ENCODE results near the gene KIF15. TPM values are rescaled to one million over a fixed set of nuclear protein-coding genes. Genes with fewer than 3 reads are reported as not detected.

Gene KIF15
- total and polyA plus RNA-seq, 11 donors, result 0.16 to 3.0 (median 0.65) TPM; not detected in 1

DNA sequence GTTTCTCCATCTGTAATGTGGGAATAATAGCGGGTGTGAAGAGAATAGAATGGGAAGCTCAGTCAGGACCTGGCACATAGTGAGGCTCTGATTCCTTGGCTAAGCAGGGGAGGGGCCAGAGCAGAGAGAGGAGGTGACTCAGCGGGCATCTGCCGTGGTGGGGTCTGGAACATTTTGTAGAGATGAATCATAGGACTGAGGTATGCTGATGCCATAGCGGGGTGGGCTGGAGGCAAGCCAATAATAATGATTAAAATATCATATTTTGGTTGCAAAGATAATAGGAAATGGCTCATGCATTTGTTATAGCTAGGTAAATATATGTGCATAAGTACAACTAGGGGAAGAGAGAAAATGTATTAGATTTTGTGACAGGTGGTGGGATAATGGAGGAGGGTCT is 124.0 kb downstream of the KIF15 start:
- Histone ChIP-seq H3K4me3 (no peak overlapping the region), H3K4me1 (no peaks in the 10 kb centered on the region), H3K36me3 (no peaks in the 10 kb centered on the region), H3K27ac (no peak overlapping the region), H3K27me3 (peaks cover 0 to 9% (median 0%) of the 10 kb centered on the region in 9 donors), H3K9me3 (no peaks in the 10 kb centered on the region)
- intact Hi-C loops (cut with DNase I), result no loop called here
- no peak for TF ChIP-seq POLR2A (IDR thresholded peaks at IDR 0.05)
- TF ChIP-seq, protein P1, sequence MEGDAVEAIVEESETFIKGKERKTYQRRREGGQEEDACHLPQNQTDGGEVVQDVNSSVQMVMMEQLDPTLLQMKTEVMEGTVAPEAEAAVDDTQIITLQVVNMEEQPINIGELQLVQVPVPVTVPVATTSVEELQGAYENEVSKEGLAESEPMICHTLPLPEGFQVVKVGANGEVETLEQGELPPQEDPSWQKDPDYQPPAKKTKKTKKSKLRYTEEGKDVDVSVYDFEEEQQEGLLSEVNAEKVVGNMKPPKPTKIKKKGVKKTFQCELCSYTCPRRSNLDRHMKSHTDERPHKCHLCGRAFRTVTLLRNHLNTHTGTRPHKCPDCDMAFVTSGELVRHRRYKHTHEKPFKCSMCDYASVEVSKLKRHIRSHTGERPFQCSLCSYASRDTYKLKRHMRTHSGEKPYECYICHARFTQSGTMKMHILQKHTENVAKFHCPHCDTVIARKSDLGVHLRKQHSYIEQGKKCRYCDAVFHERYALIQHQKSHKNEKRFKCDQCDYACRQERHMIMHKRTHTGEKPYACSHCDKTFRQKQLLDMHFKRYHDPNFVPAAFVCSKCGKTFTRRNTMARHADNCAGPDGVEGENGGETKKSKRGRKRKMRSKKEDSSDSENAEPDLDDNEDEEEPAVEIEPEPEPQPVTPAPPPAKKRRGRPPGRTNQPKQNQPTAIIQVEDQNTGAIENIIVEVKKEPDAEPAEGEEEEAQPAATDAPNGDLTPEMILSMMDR (IDR thresholded peaks at IDR 0.05), result no peak
- ATAC-seq (no peak), DNase-seq (peak in 1 of 5 donors; percentile 35)
- 43 to 56% (median 51%) methylated on average over 4 of the region's 4 CpGs for WGBS, 4 donors

DNA sequence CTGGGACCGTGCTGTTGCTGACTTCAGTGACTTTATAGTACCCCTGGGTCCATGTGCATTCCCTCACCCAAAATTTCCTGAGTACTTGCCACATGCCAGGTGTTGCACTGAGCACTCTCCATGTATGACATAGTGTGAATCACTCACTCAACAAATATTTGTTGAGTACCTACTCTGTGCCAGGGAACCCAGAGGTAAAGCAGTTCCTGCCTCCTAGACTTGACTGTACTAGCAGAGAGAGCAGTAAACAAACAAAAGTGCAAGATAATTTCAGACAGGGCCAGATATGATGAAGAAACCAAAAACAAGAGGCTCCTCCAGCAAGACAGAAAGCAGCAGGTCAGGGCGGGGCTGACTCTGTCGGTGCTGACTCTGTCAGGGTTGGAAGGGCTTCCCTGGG is 125.0 kb downstream of the KIF15 start:
- no peak for TF ChIP-seq POLR2A (IDR thresholded peaks at IDR 0.05)
- TF ChIP-seq, protein P1 (IDR thresholded peaks at IDR 0.05), result no peak
- Histone ChIP-seq H3K4me3 (no peak overlapping the region), H3K4me1 (no peaks in the 10 kb centered on the region), H3K27me3 (peaks cover 0 to 9% (median 0%) of the 10 kb centered on the region in 9 donors), H3K36me3 (no peaks in the 10 kb centered on the region), H3K9me3 (no peaks in the 10 kb centered on the region), H3K27ac (no peak overlapping the region)
- ATAC-seq (no peak), DNase-seq (no peak)
- 68 to 76% (median 71%) methylated on average over 3 of the region's 3 CpGs for WGBS, 4 donors
- intact Hi-C loops (cut with DNase I), result no loop called here

DNA sequence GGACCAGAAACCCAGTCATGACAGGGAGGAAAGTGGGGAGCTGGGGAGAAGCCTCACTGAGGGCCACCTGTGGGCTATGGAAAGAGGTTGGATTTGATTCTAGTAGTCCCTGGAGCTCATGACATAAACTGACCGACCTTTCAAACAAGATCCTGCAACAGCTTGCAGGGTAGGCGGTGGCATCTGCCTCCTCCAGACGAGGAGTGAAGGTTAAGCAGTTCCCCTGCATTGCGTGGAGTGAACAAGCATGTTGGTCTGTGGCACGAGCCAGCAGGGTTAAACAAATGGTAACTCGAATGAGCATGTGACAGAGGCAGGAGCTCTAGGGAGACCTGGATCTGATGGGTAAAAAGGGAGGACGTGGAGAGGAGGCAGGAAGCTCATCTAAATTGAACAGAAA is 125.5 kb downstream of the KIF15 start:
- no peak for DNase-seq
- peaks cover 0 to 9% (median 0%) of the 10 kb centered on the region in 9 donors for H3K27me3 ChIP-seq
- H3K9me3 ChIP-seq, result no peaks in the 10 kb centered on the region
- no peaks in the 10 kb centered on the region for H3K36me3 ChIP-seq
- ATAC-seq, result no peak
- no peak for TF ChIP-seq POLR2A (IDR thresholded peaks at IDR 0.05)
- TF ChIP-seq, protein P1 (IDR thresholded peaks at IDR 0.05), result no peak
- no peak overlapping the region for H3K4me3 ChIP-seq
- no peak overlapping the region for H3K27ac ChIP-seq
- intact Hi-C loops (cut with DNase I), result no loop called here
- 71 to 80% (median 77%) methylated on average over 7 of the region's 7 CpGs for WGBS, 4 donors
- H3K4me1 ChIP-seq, result no peaks in the 10 kb centered on the region

DNA sequence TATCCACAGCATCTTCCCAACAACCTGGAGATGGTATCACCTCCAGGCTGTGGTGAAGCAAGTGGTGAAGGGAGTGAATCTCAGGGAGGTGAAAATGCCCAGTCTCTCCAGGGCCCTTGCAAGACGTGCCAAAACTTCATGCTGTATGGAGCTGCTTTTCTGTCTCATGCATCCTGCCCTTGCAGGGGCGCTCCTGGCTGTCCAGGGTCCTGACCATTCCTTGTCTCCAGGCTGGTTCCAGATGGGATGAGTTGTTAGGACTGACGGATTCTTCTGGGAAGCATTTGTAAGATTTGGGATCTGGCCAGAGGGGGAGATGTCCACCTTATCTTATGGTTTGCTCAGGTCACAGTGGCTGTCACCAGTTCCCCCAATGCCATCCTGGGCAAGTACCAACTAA is 128.7 kb downstream of the KIF15 start:
- peaks cover 0 to 9% (median 0%) of the 10 kb centered on the region in 9 donors for H3K27me3 ChIP-seq
- intact Hi-C loops (cut with DNase I), result no loop called here
- no peak overlapping the region for H3K4me3 ChIP-seq
- no peak for TF ChIP-seq POLR2A (IDR thresholded peaks at IDR 0.05)
- TF ChIP-seq, protein P1 (IDR thresholded peaks at IDR 0.05), result no peak
- ATAC-seq (no peak), DNase-seq (no peak)
- H3K36me3 ChIP-seq, result no peaks in the 10 kb centered on the region
- H3K4me1 ChIP-seq, result no peaks in the 10 kb centered on the region
- H3K27ac ChIP-seq, result no peak overlapping the region
- H3K9me3 ChIP-seq, result no peaks in the 10 kb centered on the region
- 44 to 57% (median 50%) methylated on average over 2 to 3 of the region's 3 CpGs for WGBS, 4 donors

Data from heart left ventricle (tissue), 16 donors.